GM10266 (cell line): ENCODE measurements around the gene ABHD8.
A peak's percentile ranks its signal among the peaks of the same experiment; 100 is the strongest.

Source experiments
- DNase-seq: peaks from one replicate; pipeline ENCODE4 v3.0.0; 2012; ENCODE audit errors: extremely low spot score
- CTCF ChIP-seq: IDR thresholded peaks from 2 replicates; pipeline ENCODE4 v1.5.1; 2012; ENCODE audit warnings: mild to moderate bottlenecking, low read depth; ENCODE audit not compliant: control insufficient read depth, insufficient read depth; ENCODE audit errors: missing control alignments

Gene ABHD8

GRCh38 chr19:17346109-17346671 is 43.0 kb upstream of the ABHD8 start:
- peak; percentile 96 for TF ChIP-seq CTCF
- peak; percentile 88 for DNase-seq

GRCh38 chr19:17341845-17342244 is 38.6 kb upstream of the ABHD8 start:
- no peak for DNase-seq
- TF ChIP-seq CTCF, result no peak

- DNase-seq, result no peak
- TF ChIP-seq CTCF, result no peak
These were observed 38.2 kb upstream of the ABHD8 start for GRCh38 chr19:17341386-17341785.

- DNase-seq, result no peak
- TF ChIP-seq CTCF, result no peak
These were observed 37.7 kb upstream of the ABHD8 start for GRCh38 chr19:17340871-17341357.

- no peak for DNase-seq
- no peak for TF ChIP-seq CTCF
These were observed 37.2 kb upstream of the ABHD8 start for GRCh38 chr19:17340302-17340870.

- TF ChIP-seq CTCF, result no peak
- peak; percentile 55 for DNase-seq
These were observed 36.0 kb upstream of the ABHD8 start for GRCh38 chr19:17339088-17339741.
